Activated naive CD8-positive, alpha-beta T cell treated with anti-CD3 and anti-CD28 coated beads for 36 hours (primary cell): ENCODE data around the gene PROSER3. TPM values are rescaled to one million over a fixed set of nuclear protein-coding genes. Genes with fewer than 3 reads are reported as not detected.
"Not testable (repeated sequence)": the region's sequence is repeated elsewhere in the genome, so short reads cannot be mapped to it uniquely, and the experiment has no call there.

Experiments
- DNase-seq: peaks from one replicate; pipeline ENCODE4 v3.0.0; 2021
- H3K27ac Mint-ChIP-seq: one replicate; pipeline ENCODE4 v1.8.0; 2022; ENCODE audit warnings: mild to moderate bottlenecking, moderate library complexity, mixed read lengths
- H3K27me3 Mint-ChIP-seq: one replicate; pipeline ENCODE4 v1.8.0; 2022; ENCODE audit warnings: mild to moderate bottlenecking, mixed read lengths
- H3K36me3 Mint-ChIP-seq: one replicate; pipeline ENCODE4 v1.8.0; 2021; ENCODE audit warnings: mild to moderate bottlenecking, mixed read lengths
- H3K4me1 Mint-ChIP-seq: one replicate; pipeline ENCODE4 v1.8.0; 2021; ENCODE audit warnings: mixed read lengths
- H3K4me3 Mint-ChIP-seq: one replicate; pipeline ENCODE4 v1.8.0; 2022; ENCODE audit warnings: mild to moderate bottlenecking, moderate library complexity, mixed read lengths
- H3K9me3 Mint-ChIP-seq: one replicate; pipeline ENCODE4 v1.8.0; 2022; ENCODE audit warnings: mixed read lengths
- total RNA-seq, 2 experiments: library from RNA; stranded (reverse); gene quantifications; one replicate each; pipeline ENCODE4 v1.2.3, GENCODE V29; 2021

Gene PROSER3
- total RNA-seq, 2 experiments from 2014 or later, result 29.9 to 33.3 TPM

DNA sequence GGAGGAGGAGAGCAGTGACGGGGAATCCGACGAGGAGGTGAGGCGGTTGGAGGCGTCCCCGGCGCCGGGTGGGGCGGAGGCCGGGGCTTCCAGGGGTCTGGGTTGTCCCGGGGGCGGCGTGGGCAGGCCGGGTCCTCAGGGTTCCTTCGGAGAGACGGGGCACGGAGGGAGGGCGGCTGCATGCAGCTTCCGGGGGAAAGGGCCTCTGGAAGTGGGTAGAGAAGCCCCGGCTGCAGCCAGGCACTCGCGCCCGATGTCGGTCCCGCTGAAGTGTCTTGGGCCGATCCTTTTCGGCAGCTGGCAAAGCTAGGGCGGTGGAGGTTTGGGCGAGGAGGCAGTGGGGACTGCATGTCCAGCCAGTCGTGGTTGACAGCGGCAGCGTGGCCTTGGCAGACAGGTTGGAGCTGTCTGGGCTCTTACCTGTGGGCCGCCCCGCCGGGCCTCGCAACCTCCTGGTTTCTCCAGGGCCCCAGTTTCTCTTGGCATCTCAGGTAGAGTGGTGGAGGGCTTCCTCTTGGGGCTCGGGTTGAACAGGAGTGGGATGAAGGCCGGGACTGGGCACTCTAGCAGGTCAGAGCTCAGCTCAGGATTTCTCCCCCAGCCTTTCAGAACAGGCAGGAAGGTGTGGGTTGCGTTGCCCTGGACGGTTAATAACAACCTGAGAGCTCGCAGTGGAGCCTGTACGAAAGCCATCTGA is 39.5 kb upstream of the PROSER3 start:
- DNase-seq, result peak; percentile 79
- H3K4me3 Mint-ChIP-seq, result peak overlapping the region; percentile 93
- peak overlapping the region; percentile 94 for H3K27ac Mint-ChIP-seq
- no peaks in the 10 kb centered on the region for H3K9me3 Mint-ChIP-seq
- H3K36me3 Mint-ChIP-seq, result peaks cover 72% of the 10 kb centered on the region
- peaks cover 16% of the 10 kb centered on the region for H3K27me3 Mint-ChIP-seq
- peaks cover 37% of the 10 kb centered on the region for H3K4me1 Mint-ChIP-seq

DNA sequence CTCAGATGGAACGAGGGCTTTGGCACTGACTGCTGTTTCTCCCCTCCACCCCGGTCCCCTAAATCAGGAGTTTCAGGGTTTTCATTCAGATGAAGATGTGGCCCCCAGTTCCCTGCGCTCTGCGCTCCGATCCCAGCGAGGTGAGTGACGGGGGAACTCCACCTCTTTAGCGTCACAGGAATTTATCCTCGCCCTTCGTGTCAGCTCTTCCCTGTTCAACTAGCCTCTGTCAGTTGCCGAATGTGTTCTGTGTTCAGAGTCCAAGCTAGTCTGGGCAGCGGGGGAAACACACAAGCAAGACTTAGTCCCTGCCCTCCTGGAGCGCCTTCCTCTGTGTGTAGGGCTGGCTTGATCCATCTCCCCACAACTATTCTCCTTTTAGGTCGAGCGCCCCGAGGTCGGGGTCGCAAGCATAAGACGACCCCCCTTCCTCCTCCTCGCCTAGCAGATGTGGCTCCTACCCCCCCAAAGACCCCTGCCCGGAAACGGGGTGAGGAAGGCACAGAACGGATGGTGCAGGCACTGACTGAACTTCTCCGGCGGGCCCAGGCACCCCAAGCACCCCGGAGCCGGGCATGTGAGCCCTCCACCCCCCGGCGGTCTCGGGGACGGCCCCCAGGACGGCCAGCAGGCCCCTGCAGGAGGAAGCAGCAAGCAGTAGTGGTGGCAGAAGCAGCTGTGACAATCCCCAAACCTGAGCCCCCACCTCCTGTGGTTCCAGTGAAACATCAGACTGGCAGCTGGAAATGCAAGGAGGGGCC is 38.4 kb upstream of the PROSER3 start:
- peaks cover 66% of the 10 kb centered on the region for H3K36me3 Mint-ChIP-seq
- peaks cover 16% of the 10 kb centered on the region for H3K27me3 Mint-ChIP-seq
- H3K4me1 Mint-ChIP-seq, result peaks cover 33% of the 10 kb centered on the region
- H3K27ac Mint-ChIP-seq, result peak overlapping the region; percentile 94
- no peak for DNase-seq
- peak overlapping the region; percentile 93 for H3K4me3 Mint-ChIP-seq
- H3K9me3 Mint-ChIP-seq, result no peaks in the 10 kb centered on the region

DNA sequence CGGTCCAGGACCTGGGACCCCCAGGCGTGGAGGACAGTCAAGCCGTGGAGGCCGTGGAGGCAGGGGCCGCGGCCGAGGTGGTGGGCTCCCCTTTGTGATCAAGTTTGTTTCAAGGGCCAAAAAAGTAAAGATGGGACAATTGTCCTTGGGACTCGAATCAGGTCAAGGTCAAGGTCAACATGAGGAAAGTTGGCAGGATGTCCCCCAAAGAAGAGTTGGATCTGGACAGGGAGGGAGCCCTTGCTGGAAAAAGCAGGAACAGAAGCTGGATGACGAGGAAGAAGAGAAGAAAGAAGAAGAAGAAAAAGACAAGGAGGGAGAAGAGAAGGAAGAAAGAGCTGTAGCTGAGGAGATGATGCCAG is 37.8 kb upstream of the PROSER3 start:
- DNase-seq, result no peak
- H3K4me3 Mint-ChIP-seq, result peak overlapping the region; percentile 93
- H3K27ac Mint-ChIP-seq, result peak overlapping the region; percentile 74
- H3K36me3 Mint-ChIP-seq, result peaks cover 61% of the 10 kb centered on the region
- peaks cover 16% of the 10 kb centered on the region for H3K27me3 Mint-ChIP-seq
- H3K9me3 Mint-ChIP-seq, result no peaks in the 10 kb centered on the region
- H3K4me1 Mint-ChIP-seq, result peaks cover 30% of the 10 kb centered on the region

DNA sequence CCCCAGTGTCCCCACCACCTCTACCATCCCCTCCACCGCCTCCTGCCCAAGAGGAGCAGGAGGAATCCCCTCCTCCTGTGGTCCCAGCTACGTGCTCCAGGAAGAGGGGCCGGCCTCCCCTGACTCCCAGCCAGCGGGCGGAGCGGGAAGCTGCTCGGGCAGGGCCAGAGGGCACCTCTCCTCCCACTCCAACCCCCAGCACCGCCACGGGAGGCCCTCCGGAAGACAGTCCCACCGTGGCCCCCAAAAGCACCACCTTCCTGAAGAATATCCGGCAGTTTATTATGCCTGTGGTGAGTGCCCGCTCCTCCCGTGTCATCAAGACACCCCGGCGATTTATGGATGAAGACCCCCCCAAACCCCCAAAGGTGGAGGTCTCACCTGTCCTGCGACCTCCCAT is 37.3 kb upstream of the PROSER3 start:
- H3K27ac Mint-ChIP-seq, result peak overlapping the region; percentile 72
- no peak for DNase-seq
- peaks cover 29% of the 10 kb centered on the region for H3K4me1 Mint-ChIP-seq
- peaks cover 16% of the 10 kb centered on the region for H3K27me3 Mint-ChIP-seq
- no peaks in the 10 kb centered on the region for H3K9me3 Mint-ChIP-seq
- peaks cover 59% of the 10 kb centered on the region for H3K36me3 Mint-ChIP-seq
- H3K4me3 Mint-ChIP-seq, result no peak overlapping the region

DNA sequence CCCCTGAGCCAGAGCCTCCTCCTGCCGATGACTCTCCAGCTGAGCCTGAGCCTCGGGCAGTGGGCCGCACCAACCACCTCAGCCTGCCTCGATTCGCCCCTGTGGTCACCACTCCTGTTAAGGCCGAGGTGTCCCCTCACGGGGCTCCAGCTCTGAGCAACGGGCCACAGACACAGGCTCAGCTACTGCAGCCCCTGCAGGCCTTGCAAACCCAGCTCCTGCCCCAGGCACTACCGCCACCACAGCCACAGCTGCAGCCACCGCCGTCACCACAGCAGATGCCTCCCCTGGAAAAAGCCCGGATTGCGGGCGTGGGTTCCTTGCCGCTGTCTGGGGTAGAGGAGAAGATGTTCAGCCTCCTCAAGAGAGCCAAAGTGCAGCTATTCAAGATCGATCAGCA is 36.6 kb upstream of the PROSER3 start:
- Mint-ChIP-seq H3K9me3 (no peaks in the 10 kb centered on the region), H3K27ac (peak overlapping the region; percentile 56), H3K4me1 (peaks cover 27% of the 10 kb centered on the region), H3K36me3 (peaks cover 56% of the 10 kb centered on the region), H3K4me3 (peak overlapping the region; percentile 55), H3K27me3 (peaks cover 16% of the 10 kb centered on the region)
- no peak for DNase-seq

DNA sequence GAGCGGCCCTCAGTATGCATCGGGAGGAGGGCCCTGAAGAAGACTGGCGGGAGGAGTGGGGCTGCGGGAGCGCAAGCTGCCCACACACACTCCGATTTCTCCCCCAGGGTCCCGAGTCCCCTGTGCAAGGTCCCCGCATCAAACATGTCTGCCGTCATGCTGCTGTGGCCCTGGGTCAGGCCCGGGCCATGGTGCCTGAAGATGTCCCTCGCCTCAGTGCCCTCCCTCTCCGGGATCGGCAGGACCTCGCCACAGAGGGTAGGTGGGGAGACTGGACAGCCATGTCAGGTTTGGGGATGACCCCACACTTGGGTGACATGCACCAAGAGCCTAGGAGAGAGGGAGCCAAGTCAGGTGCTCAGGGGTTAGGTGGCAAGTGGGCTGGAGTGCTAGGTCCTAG is 35.5 kb upstream of the PROSER3 start:
- peaks cover 48% of the 10 kb centered on the region for H3K36me3 Mint-ChIP-seq
- peaks cover 23% of the 10 kb centered on the region for H3K4me1 Mint-ChIP-seq
- no peak overlapping the region for H3K27ac Mint-ChIP-seq
- no peak overlapping the region for H3K4me3 Mint-ChIP-seq
- peaks cover 12% of the 10 kb centered on the region for H3K27me3 Mint-ChIP-seq
- no peak for DNase-seq
- H3K9me3 Mint-ChIP-seq, result no peaks in the 10 kb centered on the region

DNA sequence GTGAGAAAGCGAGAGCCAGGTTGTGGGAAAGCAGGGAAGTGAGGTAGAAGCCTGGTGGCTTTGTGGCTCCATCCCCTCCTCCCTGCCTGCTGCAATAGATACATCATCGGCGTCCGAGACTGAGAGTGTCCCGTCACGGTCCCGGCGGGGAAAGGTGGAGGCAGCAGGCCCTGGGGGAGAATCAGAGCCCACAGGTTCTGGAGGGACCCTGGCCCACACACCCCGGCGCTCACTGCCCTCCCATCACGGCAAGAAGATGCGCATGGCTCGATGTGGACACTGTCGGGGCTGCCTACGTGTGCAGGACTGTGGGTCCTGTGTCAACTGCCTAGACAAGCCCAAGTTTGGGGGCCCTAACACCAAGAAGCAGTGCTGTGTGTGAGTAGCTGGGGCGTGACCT is 35.1 kb upstream of the PROSER3 start:
- Mint-ChIP-seq H3K36me3 (peaks cover 48% of the 10 kb centered on the region), H3K4me3 (no peak overlapping the region), H3K9me3 (no peaks in the 10 kb centered on the region), H3K27me3 (peaks cover 12% of the 10 kb centered on the region), H3K4me1 (peaks cover 23% of the 10 kb centered on the region), H3K27ac (no peak overlapping the region)
- no peak for DNase-seq

DNA sequence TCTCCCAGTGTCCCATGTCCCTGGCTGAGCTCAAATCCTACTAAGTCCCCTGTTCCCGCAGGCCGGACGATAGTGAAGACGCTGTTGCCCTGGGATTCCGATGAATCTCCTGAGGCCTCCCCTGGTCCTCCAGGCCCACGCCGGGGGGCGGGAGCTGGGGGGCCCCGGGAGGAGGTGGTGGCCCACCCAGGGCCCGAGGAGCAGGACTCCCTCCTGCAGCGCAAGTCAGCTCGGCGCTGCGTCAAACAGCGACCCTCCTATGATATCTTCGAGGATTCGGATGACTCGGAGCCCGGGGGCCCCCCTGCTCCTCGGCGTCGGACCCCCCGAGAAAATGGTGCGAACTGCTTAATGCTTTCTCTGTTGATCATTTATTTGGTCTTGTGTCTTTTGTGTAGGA is 34.3 kb upstream of the PROSER3 start:
- H3K27me3 Mint-ChIP-seq, result peaks cover 7% of the 10 kb centered on the region
- H3K4me1 Mint-ChIP-seq, result peaks cover 21% of the 10 kb centered on the region
- H3K9me3 Mint-ChIP-seq, result no peaks in the 10 kb centered on the region
- H3K27ac Mint-ChIP-seq, result peak overlapping the region; percentile 51
- no peak overlapping the region for H3K4me3 Mint-ChIP-seq
- DNase-seq, result no peak
- H3K36me3 Mint-ChIP-seq, result peaks cover 48% of the 10 kb centered on the region

DNA sequence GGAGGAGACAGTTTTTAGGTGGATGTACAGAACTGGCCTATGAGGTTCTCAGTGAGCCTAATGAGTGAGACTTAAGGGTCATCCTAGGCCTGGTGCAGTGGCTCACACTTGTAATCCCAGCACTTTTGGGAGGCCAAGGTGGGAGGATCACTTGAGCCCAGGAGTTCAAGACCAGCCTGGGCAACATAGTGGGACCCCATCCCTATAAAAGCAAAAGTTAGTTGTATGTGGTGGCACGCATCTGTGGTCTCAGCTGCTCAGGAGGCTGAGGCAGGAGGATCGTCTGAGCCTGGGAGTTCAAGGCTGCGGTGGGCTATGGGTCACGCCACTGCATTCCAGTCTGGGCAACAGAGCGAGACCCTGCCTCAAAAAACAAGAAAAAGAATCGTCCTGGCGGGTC is 33.8 kb upstream of the PROSER3 start:
- peaks cover 47% of the 10 kb centered on the region for H3K36me3 Mint-ChIP-seq
- peak overlapping the region; percentile 51 for H3K27ac Mint-ChIP-seq
- not testable (repeated sequence) for H3K9me3 Mint-ChIP-seq, DNase-seq, H3K27me3 Mint-ChIP-seq, H3K4me3 Mint-ChIP-seq
- peaks cover 17% of the 10 kb centered on the region for H3K4me1 Mint-ChIP-seq

DNA sequence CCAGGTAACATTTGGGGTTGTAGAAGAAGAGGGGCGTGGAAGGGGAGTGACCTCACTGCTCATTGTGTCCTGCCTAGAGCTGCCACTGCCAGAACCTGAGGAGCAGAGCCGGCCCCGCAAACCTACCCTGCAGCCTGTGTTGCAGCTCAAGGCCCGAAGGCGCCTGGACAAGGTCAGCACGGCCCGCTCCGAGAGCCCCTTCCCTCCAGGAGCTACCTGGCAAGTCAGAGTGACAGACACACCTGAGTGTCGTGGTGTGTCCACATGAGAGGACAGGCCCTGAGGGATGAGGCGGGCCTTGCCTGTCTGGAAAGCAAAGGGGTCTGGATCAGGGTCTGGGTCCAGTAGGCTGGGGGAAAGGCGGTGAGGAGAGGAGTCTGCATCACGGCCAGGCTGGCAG is 33.4 kb upstream of the PROSER3 start:
- Mint-ChIP-seq H3K4me1 (peaks cover 13% of the 10 kb centered on the region), H3K4me3 (no peak overlapping the region), H3K9me3 (no peaks in the 10 kb centered on the region), H3K27me3 (no peaks in the 10 kb centered on the region), H3K36me3 (peaks cover 43% of the 10 kb centered on the region), H3K27ac (no peak overlapping the region)
- no peak for DNase-seq

DNA sequence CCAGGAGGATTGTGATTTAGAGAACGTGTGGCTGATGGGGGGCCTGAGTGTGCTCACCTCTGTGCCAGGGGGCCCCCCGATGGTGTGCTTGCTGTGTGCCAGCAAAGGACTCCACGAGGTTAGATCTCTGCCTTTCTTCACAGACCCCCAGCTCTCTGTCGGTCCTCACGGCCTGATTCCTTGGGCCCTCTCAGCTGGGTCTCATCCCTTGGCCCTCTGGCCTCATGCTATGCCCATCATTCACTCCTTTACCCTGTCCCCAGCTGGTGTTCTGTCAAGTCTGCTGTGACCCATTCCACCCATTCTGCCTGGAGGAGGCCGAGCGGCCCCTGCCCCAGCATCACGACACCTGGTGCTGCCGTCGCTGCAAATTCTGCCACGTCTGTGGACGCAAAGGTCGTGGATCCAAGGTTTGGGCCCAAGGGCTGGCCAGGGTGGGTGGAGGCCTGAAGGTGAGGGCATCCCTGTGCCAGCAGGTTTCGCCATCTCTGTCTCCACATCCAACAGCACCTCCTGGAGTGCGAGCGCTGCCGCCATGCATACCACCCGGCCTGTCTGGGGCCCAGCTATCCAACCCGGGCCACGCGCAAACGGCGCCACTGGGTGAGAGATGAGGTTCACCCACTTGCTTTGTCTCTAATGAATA is 32.6 kb upstream of the PROSER3 start:
- DNase-seq, result no peak
- Mint-ChIP-seq H3K4me1 (peaks cover 9% of the 10 kb centered on the region), H3K9me3 (no peaks in the 10 kb centered on the region), H3K4me3 (no peak overlapping the region), H3K36me3 (peaks cover 41% of the 10 kb centered on the region), H3K27ac (no peak overlapping the region), H3K27me3 (no peaks in the 10 kb centered on the region)

DNA sequence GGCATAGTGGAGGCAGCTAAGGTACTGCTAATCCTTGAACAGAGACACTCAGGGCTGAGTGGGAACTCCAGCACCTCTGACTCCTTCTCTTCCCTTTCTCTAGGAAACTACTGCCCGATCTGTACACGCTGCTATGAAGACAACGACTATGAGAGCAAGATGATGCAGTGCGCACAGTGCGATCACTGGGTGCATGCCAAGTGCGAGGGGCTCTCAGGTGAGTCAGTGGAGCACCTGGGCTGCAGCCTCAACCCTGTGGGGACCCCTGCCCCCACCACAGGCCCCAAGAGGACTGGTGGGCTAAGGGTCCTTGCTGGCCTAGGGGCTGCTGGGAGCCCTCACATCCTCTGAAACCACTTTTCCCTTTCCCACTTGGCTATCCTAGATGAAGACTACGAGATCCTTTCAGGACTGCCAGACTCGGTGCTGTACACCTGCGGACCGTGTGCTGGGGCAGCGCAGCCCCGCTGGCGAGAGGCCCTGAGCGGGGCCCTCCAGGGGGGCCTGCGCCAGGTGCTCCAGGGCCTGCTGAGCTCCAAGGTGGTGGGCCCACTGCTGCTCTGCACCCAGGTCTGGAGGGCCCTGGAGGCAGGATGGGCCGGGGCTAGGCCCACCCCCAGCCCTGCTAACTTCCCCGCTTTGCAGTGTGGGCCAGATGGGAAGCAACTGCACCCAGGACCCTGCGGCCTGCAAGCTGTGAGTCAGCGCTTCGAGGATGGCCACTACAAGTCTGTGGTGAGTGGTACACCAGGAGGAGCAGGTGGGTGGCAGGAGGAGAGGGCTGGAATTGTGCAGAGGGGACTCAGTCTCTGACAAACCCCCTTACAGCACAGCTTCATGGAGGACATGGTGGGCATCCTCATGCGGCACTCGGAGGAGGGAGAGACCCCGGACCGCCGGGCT is 30.7 kb upstream of the PROSER3 start:
- Mint-ChIP-seq H3K27me3 (no peaks in the 10 kb centered on the region), H3K4me3 (no peak overlapping the region), H3K9me3 (no peaks in the 10 kb centered on the region), H3K36me3 (peaks cover 40% of the 10 kb centered on the region), H3K4me1 (peaks cover 2% of the 10 kb centered on the region), H3K27ac (no peak overlapping the region)
- DNase-seq, result no peak

DNA sequence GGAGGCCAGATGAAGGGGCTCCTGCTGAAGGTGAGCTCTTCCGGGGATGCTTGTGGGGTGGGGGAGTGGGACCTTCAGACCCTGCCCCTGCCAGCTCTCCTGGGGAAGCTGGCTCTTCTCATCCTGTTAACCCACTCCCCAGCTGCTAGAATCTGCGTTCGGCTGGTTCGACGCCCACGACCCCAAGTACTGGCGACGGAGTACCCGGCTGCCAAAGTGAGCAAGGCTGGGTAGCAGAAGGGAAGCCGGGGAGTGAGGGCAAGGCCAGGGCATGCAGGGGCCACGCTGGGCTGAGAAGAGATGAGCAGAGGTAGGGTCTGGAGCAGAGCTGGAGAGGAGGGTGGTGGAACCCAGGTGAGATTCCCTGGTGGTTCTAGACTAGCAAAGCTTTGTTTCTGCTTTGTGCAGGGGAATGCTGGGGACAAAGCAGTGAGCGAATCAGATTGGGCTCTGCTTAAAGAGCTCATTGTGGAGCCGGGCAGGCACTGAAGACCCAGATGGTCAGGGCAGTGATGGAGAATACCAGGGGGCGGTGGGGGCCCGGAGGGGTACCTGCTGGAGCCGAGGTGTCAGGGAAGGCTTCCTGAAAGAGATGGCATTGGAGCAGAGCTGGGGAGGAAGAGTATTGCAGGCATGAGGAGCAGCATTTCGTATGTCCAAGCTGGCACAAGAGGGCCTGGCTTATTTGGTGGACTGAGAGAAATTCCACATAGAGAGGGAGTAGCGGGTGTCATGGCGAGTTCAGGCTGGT is 29.8 kb upstream of the PROSER3 start:
- DNase-seq, result no peak
- Mint-ChIP-seq H3K36me3 (peaks cover 35% of the 10 kb centered on the region), H3K4me3 (no peak overlapping the region), H3K27me3 (no peaks in the 10 kb centered on the region), H3K27ac (no peak overlapping the region), H3K4me1 (peaks cover 1% of the 10 kb centered on the region), H3K9me3 (no peaks in the 10 kb centered on the region)

DNA sequence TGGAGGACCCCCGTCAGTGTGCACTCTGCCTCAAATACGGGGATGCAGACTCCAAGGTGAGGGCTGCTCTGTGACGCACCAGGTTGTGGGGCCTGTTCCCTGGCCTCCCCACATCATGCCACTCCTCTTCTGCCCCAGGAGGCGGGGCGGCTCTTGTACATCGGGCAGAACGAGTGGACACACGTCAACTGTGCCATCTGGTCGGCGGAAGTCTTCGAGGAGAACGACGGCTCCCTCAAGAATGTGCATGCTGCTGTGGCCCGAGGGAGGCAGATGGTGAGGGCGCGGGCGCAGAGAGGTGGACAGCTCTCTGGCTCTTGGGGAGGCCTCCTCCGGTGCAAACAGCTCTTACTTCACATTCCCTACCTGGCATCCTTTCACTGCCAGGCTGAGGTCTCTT is 29.0 kb upstream of the PROSER3 start:
- Mint-ChIP-seq H3K4me1 (no peaks in the 10 kb centered on the region), H3K27me3 (no peaks in the 10 kb centered on the region), H3K9me3 (no peaks in the 10 kb centered on the region), H3K36me3 (peaks cover 30% of the 10 kb centered on the region), H3K27ac (no peak overlapping the region), H3K4me3 (no peak overlapping the region)
- DNase-seq, result no peak
